H1 (cell line): ENCODE measurements around the gene CABLES2. TPM values are rescaled to one million over a fixed set of nuclear protein-coding genes. Genes with fewer than 3 reads are reported as not detected.

ENCODE experiments used
- CTCF ChIA-PET: fragments of 300-600 bp; sonication (Branson Sonifier 250); formaldehyde crosslinking; loops from one replicate; lab custom pipeline; 2021; ENCODE audit not compliant: partially characterized antibody; lab: Charles Lee
- POLR2A ChIA-PET: fragments of 300-600 bp; sonication (Branson Sonifier 250); formaldehyde crosslinking; loops from one replicate; lab custom pipeline; 2021; ENCODE audit warnings: inconsistent platforms; ENCODE audit not compliant: partially characterized antibody; lab: Charles Lee
- DNase-seq, 2 experiments: peaks; one replicate each; pipeline versions ENCODE4 v3.0.0 to v3.0.0-alpha.2; 2010 to 2022; ENCODE audit warnings: low spot score in 2 of 2, low read depth in 1 of 2, mixed read lengths in 1 of 2
- FAIRE-seq: peaks from 2 replicates; lab custom pipeline; 2011; peaks lifted over from hg19 to GRCh38; lab: Jason Lieb, UNC
- H2AFZ ChIP-seq: 2 replicates; pipeline ENCODE4 v1.8.1; 2012; ENCODE audit warnings: low read length, inconsistent platforms
- H2AK5ac ChIP-seq: 2 replicates; pipeline ENCODE4 v1.6.1; 2013; ENCODE audit warnings: low read depth, low read length
- H2BK120ac ChIP-seq: replicated peaks from 2 replicates; pipeline ENCODE3; 2013; ENCODE audit warnings: low read depth, low read length, inconsistent platforms
- H2BK12ac ChIP-seq: 2 replicates; pipeline ENCODE4 v1.6.1; 2013; ENCODE audit warnings: low read depth, low read length
- H2BK15ac ChIP-seq: 2 replicates; pipeline ENCODE4 v1.6.1; 2013; ENCODE audit warnings: low read length
- H2BK20ac ChIP-seq: 2 replicates; pipeline ENCODE4 v1.6.1; 2013; ENCODE audit warnings: low read length
- H2BK5ac ChIP-seq: 2 replicates; pipeline ENCODE4 v1.6.1; 2013; ENCODE audit warnings: low read depth, low read length
- H3K14ac ChIP-seq: 2 replicates; pipeline ENCODE4 v1.6.1; 2013; ENCODE audit warnings: inconsistent platforms; ENCODE audit not compliant: insufficient read length
- H3K18ac ChIP-seq: 2 replicates; pipeline ENCODE4 v1.6.1; 2013; ENCODE audit warnings: low read length; ENCODE audit errors: extremely low read depth
- H3K23ac ChIP-seq: 2 replicates; pipeline ENCODE4 v1.6.1; 2013; ENCODE audit warnings: inconsistent platforms; ENCODE audit not compliant: insufficient read length
- H3K23me2 ChIP-seq: 2 replicates; pipeline ENCODE4 v1.6.1; 2013; ENCODE audit warnings: low read depth, low read length
- H3K27ac ChIP-seq: 2 replicates; pipeline ENCODE4 v1.6.1; 2011; ENCODE audit warnings: low read depth, low read length, inconsistent platforms
- H3K27me3 ChIP-seq, 4 experiments: replicated peaks in 1 of 4; 1 replicate in 1 of 4; 2 replicates in 3 of 4; pipeline versions ENCODE4 v1.6.1 to v1.8.1; 2011 to 2013; ENCODE audit warnings: low read length in 3 of 4, mild to moderate bottlenecking in 3 of 4, inconsistent platforms in 2 of 4, mixed read lengths in 2 of 4, moderate library complexity in 1 of 4; ENCODE audit not compliant: control insufficient read depth in 3 of 4, insufficient read depth in 3 of 4; ENCODE audit errors: extremely low read depth in 1 of 4
- H3K36me3 ChIP-seq, 4 experiments: 2 replicates each; pipeline versions ENCODE4 v1.6.1 to v1.8.1; 2011 to 2013; ENCODE audit warnings: mild to moderate bottlenecking in 4 of 4, low read length in 3 of 4, moderate library complexity in 2 of 4, control low read depth in 1 of 4, inconsistent platforms in 1 of 4; ENCODE audit not compliant: insufficient read depth in 4 of 4, control insufficient read depth in 2 of 4
- H3K4ac ChIP-seq: replicated peaks from 2 replicates; pipeline ENCODE3; 2013; ENCODE audit warnings: low read length, low read depth, mixed read lengths, inconsistent platforms; ENCODE audit not compliant: insufficient read length
- H3K4me1 ChIP-seq, 4 experiments: replicated peaks in 1 of 4; 1 replicate in 1 of 4; 2 replicates in 3 of 4; pipeline versions ENCODE4 v1.6.1 to v1.8.1; 2011 to 2013; ENCODE audit warnings: low read length in 3 of 4, inconsistent platforms in 2 of 4, mixed read lengths in 1 of 4; ENCODE audit not compliant: insufficient read depth in 4 of 4, control insufficient read depth in 3 of 4
- H3K4me2 ChIP-seq, 2 experiments: 2 replicates each; pipeline versions ENCODE4 v1.6.1 to v1.8.1; 2011 to 2013; ENCODE audit warnings: low read depth in 2 of 2, low read length in 2 of 2, control low read depth in 1 of 2, inconsistent platforms in 1 of 2, mild to moderate bottlenecking in 1 of 2; ENCODE audit not compliant: insufficient read depth in 1 of 2
- H3K4me3 ChIP-seq, 4 experiments: fragments of 200-600, 300-600 bp in 1 of 4; sonication (generic), shearing (Covaris generic), sonication (Bioruptor Twin) in 1 of 4; 2 replicates each; pipeline versions ENCODE4 v1.5.1 to v1.8.1; 2011 to 2016; ENCODE audit warnings: low read length in 4 of 4, low read depth in 3 of 4, control low read depth in 2 of 4, inconsistent platforms in 2 of 4, mild to moderate bottlenecking in 2 of 4, mixed read lengths in 1 of 4, moderate library complexity in 1 of 4; ENCODE audit not compliant: insufficient read depth in 2 of 4; ENCODE audit errors: extremely low read depth in 1 of 4
- H3K56ac ChIP-seq: replicated peaks from 2 replicates; pipeline ENCODE3; 2013; ENCODE audit warnings: low read depth, mild to moderate bottlenecking, mixed read lengths, low read length, inconsistent platforms; ENCODE audit not compliant: insufficient read length
- H3K79me1 ChIP-seq: 2 replicates; pipeline ENCODE4 v1.6.1; 2013; ENCODE audit warnings: low read depth, low read length, control low read depth
- H3K79me2 ChIP-seq, 2 experiments: 2 replicates each; pipeline versions ENCODE4 v1.6.1 to v1.8.1; 2012 to 2013; ENCODE audit warnings: low read length in 2 of 2, mild to moderate bottlenecking in 2 of 2, inconsistent platforms in 1 of 2; ENCODE audit not compliant: insufficient read depth in 2 of 2, control insufficient read depth in 1 of 2
- H3K9ac ChIP-seq, 4 experiments: replicated peaks in 1 of 4; 1 replicate in 1 of 4; 2 replicates in 3 of 4; pipeline versions ENCODE4 v1.6.1 to v1.8.1; 2011 to 2013; ENCODE audit warnings: low read depth in 3 of 4, low read length in 3 of 4, control low read depth in 2 of 4, mild to moderate bottlenecking in 2 of 4, moderate library complexity in 2 of 4, inconsistent platforms in 1 of 4; ENCODE audit errors: extremely low read depth in 1 of 4
- H3K9me3 ChIP-seq, 2 experiments: 2 replicates each; pipeline versions ENCODE4 v1.6.1 to v1.8.1; 2012 to 2013; ENCODE audit warnings: mild to moderate bottlenecking in 2 of 2, moderate library complexity in 2 of 2, control low read depth in 1 of 2, inconsistent platforms in 1 of 2, low read depth in 1 of 2, low read length in 1 of 2, mixed read lengths in 1 of 2; ENCODE audit not compliant: insufficient read depth in 2 of 2
- H4K20me1 ChIP-seq, 2 experiments: replicated peaks in 1 of 2; 2 replicates each; pipeline versions ENCODE3 to v1.8.1; 2011 to 2013; ENCODE audit warnings: inconsistent platforms in 2 of 2, low read length in 2 of 2, mild to moderate bottlenecking in 1 of 2; ENCODE audit not compliant: insufficient read depth in 2 of 2, control insufficient read depth in 1 of 2
- H4K5ac ChIP-seq: 2 replicates; pipeline ENCODE4 v1.6.1; 2013; ENCODE audit warnings: low read length, low read depth, mixed read lengths, inconsistent platforms; ENCODE audit not compliant: insufficient read length
- H4K8ac ChIP-seq: 2 replicates; pipeline ENCODE4 v1.8.0; 2013; ENCODE audit warnings: mild to moderate bottlenecking, moderate library complexity, low read length, inconsistent platforms; ENCODE audit not compliant: insufficient read depth; ENCODE audit errors: extremely low read depth
- H4K91ac ChIP-seq: replicated peaks from 2 replicates; pipeline ENCODE3; 2013; ENCODE audit warnings: low read length, mixed read lengths, inconsistent platforms; ENCODE audit not compliant: insufficient read length
- GABPA ChIP-seq: IDR thresholded peaks from 2 replicates; pipeline ENCODE4 v1.6.1; 2011; ENCODE audit warnings: mild to moderate bottlenecking, low read length, moderate library complexity, borderline replicate concordance; ENCODE audit not compliant: insufficient read depth
- RAD21 ChIP-seq, 2 experiments: IDR thresholded peaks in 1 of 2; conservative IDR thresholded peaks in 1 of 2; 2 replicates each; pipeline ENCODE4 v1.6.1; 2011; ENCODE audit warnings: low read depth in 2 of 2, low read length in 2 of 2, improper control_type of control experiment in 1 of 2, inconsistent platforms in 1 of 2, mild to moderate bottlenecking in 1 of 2, moderate library complexity in 1 of 2
- WGBS, 2 experiments: shearing (Covaris generic) in 1 of 2; methylation state at CpG; one replicate each; pipeline versions ENCODE4 v1.1.6 to v1.1.7; 2013 to 2015; ENCODE audit warnings: low lambda C conversion rate in 2 of 2, mixed read lengths in 2 of 2, inconsistent platforms in 1 of 2, low coverage in 1 of 2, missing lambda C conversion rate in 1 of 2; ENCODE audit not compliant: insufficient replicate concordance in 2 of 2, insufficient coverage in 1 of 2, insufficient read length in 1 of 2; ENCODE audit errors: extremely low coverage in 1 of 2, missing lambda C conversion rate in 1 of 2; 5-methylcytosine and 5-hydroxymethylcytosine counted together
- polyA plus RNA-seq, 7 experiments: library from polyadenylated mRNA; depleted of rRNA in 3 of 7; stranded (reverse) in 5 of 7; unstranded in 2 of 7; fragments of >200 nt in 5 of 7; fragments of 200-250 nt in 2 of 7; gene quantifications; 1 replicate in 5 of 7; 2 replicates in 1 of 7; 4 replicates in 1 of 7; pipeline versions ENCODE4 v1.2.1 to v1.2.3, GENCODE V29; 2011 to 2013; ENCODE audit warnings: missing spikeins in 2 of 7, mixed read lengths in 2 of 7
- total RNA-seq: library from RNA; stranded (reverse); fragmentation: NEBNext Ultra II Directional; extraction: Animal tissue kit (Norgen Biotek cat#: 25700); gene quantifications from 2 replicates; pipeline ENCODE4 v1.2.1, GENCODE V29; 2021
- TF ChIP-seq, protein P1 (sequence below), 3 experiments: IDR thresholded peaks; 1 replicate in 2 of 3; 2 replicates in 1 of 3; pipeline versions ENCODE4 v1.5.1 to v1.6.1; 2011; ENCODE audit warnings: low read length in 3 of 3, mild to moderate bottlenecking in 3 of 3, inconsistent platforms in 2 of 3, low read depth in 1 of 3, moderate library complexity in 1 of 3; ENCODE audit not compliant: insufficient read depth in 1 of 3; ENCODE audit errors: control extremely low read depth in 1 of 3
- TF ChIP-seq, protein P2 (sequence below): IDR thresholded peaks from 2 replicates; pipeline ENCODE4 v1.6.1; 2012; ENCODE audit warnings: low read length, inconsistent platforms

Gene CABLES2
- total and polyA plus RNA-seq, 2 of the 8 experiments (the other 6 are each of a cell fraction or from before 2014, with no cell fraction given): 8.0 to 8.8 TPM

DNA sequence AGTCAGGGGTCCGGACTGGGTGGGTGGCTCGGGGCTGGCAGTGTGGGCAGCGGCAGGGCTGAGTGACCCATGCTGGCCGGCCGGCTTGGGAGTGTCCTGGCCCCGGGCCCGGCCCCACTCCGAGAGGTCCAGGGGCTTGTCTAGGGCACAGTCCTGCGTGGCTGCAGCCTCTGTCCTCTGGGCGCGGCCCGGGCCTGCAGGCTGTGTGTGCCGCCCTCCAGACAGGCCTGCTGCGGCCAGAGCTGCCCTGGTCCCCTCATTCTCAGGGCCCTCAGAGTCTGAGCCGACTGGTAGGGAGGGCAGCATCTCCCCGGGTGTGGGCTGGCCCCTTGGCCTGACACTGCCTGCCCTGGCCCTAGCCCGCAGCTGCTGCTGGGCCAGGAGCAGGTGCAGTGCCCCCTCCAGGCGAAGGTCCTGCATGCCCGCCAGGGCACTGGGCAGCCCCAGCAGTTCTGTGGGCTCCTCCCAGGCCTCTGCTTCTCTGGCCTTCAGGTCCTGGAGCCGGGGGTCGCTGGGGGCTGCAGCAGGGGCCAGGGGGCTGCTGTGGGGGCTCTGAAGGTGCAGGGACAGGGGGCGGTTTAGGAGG is 6.9 kb upstream of the CABLES2 start:
- FAIRE-seq: no peak

More for the DNA sequence above, 6.9 kb upstream of the CABLES2 start:
- H3K9me3 ChIP-seq: no peaks in the 10 kb centered on the region
- H3K14ac ChIP-seq: no peak overlapping the region
- no peak overlapping the region for H2BK120ac ChIP-seq
- no peak overlapping the region for H3K4me2 ChIP-seq
- no peak overlapping the region for H2BK12ac ChIP-seq
- H4K8ac ChIP-seq: no peak overlapping the region
- H2BK5ac ChIP-seq: no peak overlapping the region
- H2BK15ac ChIP-seq: no peak overlapping the region
- H4K91ac ChIP-seq: no peak overlapping the region
- H3K18ac ChIP-seq: no peak overlapping the region
- ChIA-PET CTCF (interaction anchor here (0.8 to 7.1 kb wide), 11 partner anchors 9 to 74 kb away, joined by 3 to 104 read pairs (median 4); partner anchors contain the start of gene RBBP8NL), POLR2A (interaction anchor here (2.4 kb wide), 1 partner anchor 10 kb away, joined by 15 read pairs; no protein-coding TSS in a partner anchor)
- H4K5ac ChIP-seq: no peak overlapping the region
- no peak overlapping the region for H3K4me3 ChIP-seq
- H3K23me2 ChIP-seq: no peaks in the 10 kb centered on the region
- H3K23ac ChIP-seq: no peak overlapping the region
- no peaks in the 10 kb centered on the region for H3K79me1 ChIP-seq
- 79% methylated on average over 10 of the region's 22 CpGs; no CpG with 5 or more reads in 1 of the 2 experiments for WGBS, 2 experiments
- no peak overlapping the region for H3K56ac ChIP-seq
- TF ChIP-seq, protein P1, sequence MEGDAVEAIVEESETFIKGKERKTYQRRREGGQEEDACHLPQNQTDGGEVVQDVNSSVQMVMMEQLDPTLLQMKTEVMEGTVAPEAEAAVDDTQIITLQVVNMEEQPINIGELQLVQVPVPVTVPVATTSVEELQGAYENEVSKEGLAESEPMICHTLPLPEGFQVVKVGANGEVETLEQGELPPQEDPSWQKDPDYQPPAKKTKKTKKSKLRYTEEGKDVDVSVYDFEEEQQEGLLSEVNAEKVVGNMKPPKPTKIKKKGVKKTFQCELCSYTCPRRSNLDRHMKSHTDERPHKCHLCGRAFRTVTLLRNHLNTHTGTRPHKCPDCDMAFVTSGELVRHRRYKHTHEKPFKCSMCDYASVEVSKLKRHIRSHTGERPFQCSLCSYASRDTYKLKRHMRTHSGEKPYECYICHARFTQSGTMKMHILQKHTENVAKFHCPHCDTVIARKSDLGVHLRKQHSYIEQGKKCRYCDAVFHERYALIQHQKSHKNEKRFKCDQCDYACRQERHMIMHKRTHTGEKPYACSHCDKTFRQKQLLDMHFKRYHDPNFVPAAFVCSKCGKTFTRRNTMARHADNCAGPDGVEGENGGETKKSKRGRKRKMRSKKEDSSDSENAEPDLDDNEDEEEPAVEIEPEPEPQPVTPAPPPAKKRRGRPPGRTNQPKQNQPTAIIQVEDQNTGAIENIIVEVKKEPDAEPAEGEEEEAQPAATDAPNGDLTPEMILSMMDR (IDR thresholded peaks at IDR 0.05; ENCODE audit: control extremely low read depth in 1 of 3, insufficient read depth in 1 of 3, low read depth in 1 of 3, low read length in 3 of 3): peak in 2 of 3 experiments; percentile 61 to 66; a peak in 3 of 4 replicates
- TF ChIP-seq, protein P2, sequence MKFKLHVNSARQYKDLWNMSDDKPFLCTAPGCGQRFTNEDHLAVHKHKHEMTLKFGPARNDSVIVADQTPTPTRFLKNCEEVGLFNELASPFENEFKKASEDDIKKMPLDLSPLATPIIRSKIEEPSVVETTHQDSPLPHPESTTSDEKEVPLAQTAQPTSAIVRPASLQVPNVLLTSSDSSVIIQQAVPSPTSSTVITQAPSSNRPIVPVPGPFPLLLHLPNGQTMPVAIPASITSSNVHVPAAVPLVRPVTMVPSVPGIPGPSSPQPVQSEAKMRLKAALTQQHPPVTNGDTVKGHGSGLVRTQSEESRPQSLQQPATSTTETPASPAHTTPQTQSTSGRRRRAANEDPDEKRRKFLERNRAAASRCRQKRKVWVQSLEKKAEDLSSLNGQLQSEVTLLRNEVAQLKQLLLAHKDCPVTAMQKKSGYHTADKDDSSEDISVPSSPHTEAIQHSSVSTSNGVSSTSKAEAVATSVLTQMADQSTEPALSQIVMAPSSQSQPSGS: no peak
- TF ChIP-seq GABPA: peak; percentile 79; the same call in 1 of the 2 replicates
- TF ChIP-seq RAD21 (IDR thresholded peaks at IDR 0.05 in 1 of 2, conservative IDR thresholded peaks at IDR 0.05 in 1 of 2; ENCODE audit: low read depth in 2 of 2, low read length in 2 of 2): peak in 1 of 2 experiments; percentile 47; a peak in 2 of 4 replicates
- H2AK5ac ChIP-seq: no peak overlapping the region
- H3K4me1 ChIP-seq: peaks cover 0 to 8% (median 0%) of the 10 kb centered on the region in 4 experiments; a peak in 2 of 7 replicates
- peaks cover 0 to 3% (median 0%) of the 10 kb centered on the region in 4 experiments; a peak in 2 of 7 replicates for H3K27me3 ChIP-seq
- H4K20me1 ChIP-seq: peaks cover 0 to 2% of the 10 kb centered on the region in 2 experiments
- no peaks in the 10 kb centered on the region for H3K79me2 ChIP-seq
- no peak overlapping the region for H2BK20ac ChIP-seq
- H3K9ac ChIP-seq: no peak overlapping the region
- DNase-seq: no peak
- no peak overlapping the region for H2AFZ ChIP-seq
- H3K27ac ChIP-seq: no peak overlapping the region
- no peaks in the 10 kb centered on the region for H3K36me3 ChIP-seq
- no peak overlapping the region for H3K4ac ChIP-seq
